C4-2B (cell line): ENCODE data around the gene MXRA8.
A peak's percentile ranks its signal among the peaks of the same experiment; 100 is the strongest.

Source experiments
- H3K27ac ChIP-seq: fragments of 450-650 bp; 2 replicates; pipeline ENCODE4 v1.5.1; 2017
- CTCF ChIP-seq: fragments of 450-650 bp; conservative IDR thresholded peaks from 2 replicates; pipeline ENCODE4 v1.5.1; 2017; ENCODE audit warnings: mild to moderate bottlenecking
- ZFX ChIP-seq: fragments of 450-650 bp; IDR thresholded peaks from 2 replicates; pipeline ENCODE4 v1.6.1; 2017

Gene MXRA8

GRCh38 chr1:1397839-1398523 is 39.6 kb upstream of the MXRA8 start:
- TF ChIP-seq CTCF (no peak), ZFX (no peak)
- peak overlapping the region; percentile 91 for H3K27ac ChIP-seq

GRCh38 chr1:1395166-1395565 is 36.8 kb upstream of the MXRA8 start:
- TF ChIP-seq ZFX (no peak), CTCF (no peak)
- H3K27ac ChIP-seq: no peak overlapping the region

GRCh38 chr1:1394116-1394515 is 35.8 kb upstream of the MXRA8 start:
- H3K27ac ChIP-seq: no peak overlapping the region
- TF ChIP-seq CTCF (no peak), ZFX (no peak)

GRCh38 chr1:1393428-1393827 is 35.1 kb upstream of the MXRA8 start:
- TF ChIP-seq ZFX: no peak
- no peak for TF ChIP-seq CTCF
- H3K27ac ChIP-seq: no peak overlapping the region

GRCh38 chr1:1393014-1393413 is 34.7 kb upstream of the MXRA8 start:
- TF ChIP-seq ZFX: no peak
- TF ChIP-seq CTCF: no peak
- no peak overlapping the region for H3K27ac ChIP-seq

- no peak overlapping the region for H3K27ac ChIP-seq
- TF ChIP-seq CTCF (no peak), ZFX (no peak)
These were observed 32.9 kb upstream of the MXRA8 start for GRCh38 chr1:1391225-1391624.

- TF ChIP-seq CTCF (no peak), ZFX (no peak)
- no peak overlapping the region for H3K27ac ChIP-seq
These were observed 32.3 kb upstream of the MXRA8 start for GRCh38 chr1:1390675-1391074.
